NCI-H2029 treated with DMSO at 0.1 percent for 48 hours (cell line): Measurements from ENCODE around the gene SLC6A11.

Experiments used
- DNase-seq: peaks from one replicate; lab custom pipeline; 2025; lab: John Stamatoyannopoulos, UW

SLC6A11 gene

DNA sequence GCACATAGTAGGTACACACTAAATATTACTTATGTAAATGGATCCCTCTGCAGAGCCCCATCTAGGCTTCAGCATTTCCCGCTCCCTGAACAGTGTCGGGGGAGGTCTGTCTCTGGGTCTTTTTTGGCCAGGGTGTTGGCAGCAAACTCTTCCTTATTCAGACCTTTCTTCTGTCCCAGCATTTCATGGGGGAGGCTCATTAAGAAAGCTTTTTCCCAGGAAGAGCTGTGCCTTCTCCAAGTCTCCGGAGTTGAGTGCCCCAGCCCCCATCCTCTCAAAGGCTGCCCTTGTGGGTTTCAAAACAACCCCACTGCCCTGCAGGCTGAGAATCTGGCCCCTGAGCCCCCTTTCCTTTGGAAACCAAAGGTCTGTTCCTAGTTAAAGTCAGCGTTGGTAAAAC, 25.1 kb downstream of the SLC6A11 start:
- no peak for DNase-seq

DNA sequence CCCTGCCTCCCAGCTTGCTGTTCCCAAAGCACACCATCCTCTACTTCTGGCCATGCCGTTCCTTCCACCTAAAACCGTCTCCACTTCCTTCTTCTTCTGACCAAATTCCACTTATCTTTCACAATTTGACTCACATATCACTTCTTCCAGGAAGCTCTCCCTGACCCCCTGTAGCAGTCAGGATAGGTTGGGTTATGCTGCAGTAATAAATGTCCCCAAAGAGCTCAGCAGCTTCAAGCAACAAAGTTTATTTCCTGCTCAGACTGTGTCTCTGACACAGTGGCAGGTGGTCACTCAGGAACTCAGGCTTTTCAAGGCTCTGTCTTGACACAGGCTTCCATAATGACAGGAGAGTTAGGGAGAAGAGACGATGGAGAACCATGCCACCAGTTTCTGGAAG, 27.4 kb downstream of the SLC6A11 start:
- DNase-seq: no peak

DNA sequence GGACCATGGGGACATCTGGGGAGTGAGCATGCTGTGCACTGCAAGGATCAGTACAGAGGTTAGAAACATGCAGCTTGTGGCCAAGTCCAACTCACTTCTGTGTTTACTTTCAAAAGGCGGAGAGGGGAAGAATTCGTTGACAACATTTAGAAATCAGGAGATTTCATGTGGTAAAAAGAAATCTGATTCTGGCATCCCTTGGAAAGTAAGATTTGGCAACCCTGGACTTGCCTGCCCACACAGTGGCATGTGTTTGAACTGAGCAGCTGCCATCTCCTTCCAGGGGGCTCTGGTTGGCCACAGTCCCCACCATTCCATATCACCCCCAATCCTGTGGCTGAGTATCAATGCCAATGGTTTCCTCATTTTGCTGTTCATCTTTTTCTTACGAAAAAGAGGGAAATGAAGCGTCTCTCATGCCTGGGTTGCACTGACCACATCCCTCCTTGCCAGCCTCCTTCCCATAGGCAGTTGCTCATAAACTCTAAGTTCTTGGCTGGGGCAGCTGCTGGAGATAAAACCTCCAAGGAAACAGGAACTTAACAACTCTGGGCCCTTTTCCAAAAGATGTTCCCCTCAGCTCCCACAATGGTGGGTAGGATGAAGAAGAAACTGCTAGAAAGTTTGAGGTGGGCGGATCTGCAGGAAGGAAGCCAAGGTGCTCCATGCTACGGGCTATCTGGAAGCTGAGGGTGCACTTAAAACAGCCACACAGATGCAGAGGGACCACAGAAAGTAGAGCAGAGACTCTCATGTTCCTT, 29.2 kb downstream of the SLC6A11 start:
- DNase-seq: no peak

DNA sequence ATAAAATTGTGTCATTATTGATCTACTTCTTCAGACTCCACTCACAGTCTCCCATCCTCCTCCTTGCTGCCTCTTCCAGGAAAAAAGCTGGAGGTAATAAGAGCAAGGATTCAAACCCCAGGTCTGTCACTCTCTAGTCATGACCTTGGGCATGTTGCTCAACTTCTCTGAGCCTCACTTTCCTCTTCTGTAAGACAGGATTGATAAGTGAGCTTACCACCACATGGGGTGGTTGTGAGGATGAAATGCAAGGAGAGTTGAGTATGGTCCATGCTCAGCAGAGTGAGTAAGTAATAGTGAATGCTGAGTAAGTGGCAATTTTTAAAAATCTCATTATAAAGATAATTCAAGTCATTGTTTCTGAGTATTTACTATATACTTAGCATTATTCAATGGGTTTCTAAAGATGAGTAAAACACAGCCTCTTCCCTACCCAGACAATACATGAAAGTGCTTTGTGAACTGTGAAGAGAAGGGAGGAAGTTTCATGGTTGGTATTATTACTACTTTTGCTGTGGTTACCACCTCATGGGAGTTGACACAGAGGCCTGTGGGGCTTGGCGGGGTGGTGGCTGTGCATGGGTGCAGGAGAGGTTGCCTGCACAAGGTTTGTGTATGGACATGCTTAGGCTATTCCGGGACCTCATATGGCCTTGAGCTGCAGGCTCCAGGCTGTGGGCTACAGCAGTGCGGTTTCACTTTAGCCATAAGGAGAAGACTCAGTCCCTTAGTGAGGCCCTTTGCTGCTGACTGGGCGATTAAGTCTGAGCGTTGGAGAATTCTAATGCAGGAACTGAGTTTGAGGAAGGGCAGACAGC, 30.0 kb downstream of the SLC6A11 start:
- DNase-seq: no peak

DNA sequence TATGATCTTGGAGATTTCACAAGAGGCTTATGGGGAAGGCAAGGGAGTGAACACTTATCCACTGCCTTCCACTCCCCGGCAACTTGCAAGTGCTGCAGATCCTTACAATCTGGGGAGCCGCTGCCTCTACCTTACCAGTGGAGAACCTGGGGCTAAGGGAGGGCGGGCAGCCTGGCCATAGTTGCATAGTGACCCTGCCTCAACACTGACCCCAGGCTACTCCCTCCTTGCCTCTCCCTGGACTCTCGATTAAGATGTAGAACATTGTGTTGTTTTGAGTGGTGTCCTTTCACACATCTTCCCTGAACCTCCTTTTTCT, 30.6 kb downstream of the SLC6A11 start:
- no peak for DNase-seq

DNA sequence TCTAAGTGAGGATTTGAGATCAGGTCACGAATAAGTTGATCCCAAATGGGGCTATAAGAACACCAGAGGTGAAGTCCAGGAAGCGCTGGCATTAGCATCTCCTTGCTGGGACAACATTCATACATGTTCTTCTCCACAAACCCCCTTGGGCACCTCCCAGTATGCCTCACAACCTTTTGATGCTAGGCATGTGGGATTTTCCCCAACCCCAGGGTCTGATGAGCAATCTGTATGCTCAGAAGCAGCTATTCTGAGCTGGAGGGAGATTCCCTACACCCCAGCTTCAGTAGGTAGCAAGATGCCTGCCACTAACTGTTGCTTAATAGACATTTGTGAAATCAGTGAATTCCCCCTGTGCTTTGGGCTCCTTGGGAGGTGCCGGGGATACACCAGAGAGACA, 32.2 kb downstream of the SLC6A11 start:
- no peak for DNase-seq

DNA sequence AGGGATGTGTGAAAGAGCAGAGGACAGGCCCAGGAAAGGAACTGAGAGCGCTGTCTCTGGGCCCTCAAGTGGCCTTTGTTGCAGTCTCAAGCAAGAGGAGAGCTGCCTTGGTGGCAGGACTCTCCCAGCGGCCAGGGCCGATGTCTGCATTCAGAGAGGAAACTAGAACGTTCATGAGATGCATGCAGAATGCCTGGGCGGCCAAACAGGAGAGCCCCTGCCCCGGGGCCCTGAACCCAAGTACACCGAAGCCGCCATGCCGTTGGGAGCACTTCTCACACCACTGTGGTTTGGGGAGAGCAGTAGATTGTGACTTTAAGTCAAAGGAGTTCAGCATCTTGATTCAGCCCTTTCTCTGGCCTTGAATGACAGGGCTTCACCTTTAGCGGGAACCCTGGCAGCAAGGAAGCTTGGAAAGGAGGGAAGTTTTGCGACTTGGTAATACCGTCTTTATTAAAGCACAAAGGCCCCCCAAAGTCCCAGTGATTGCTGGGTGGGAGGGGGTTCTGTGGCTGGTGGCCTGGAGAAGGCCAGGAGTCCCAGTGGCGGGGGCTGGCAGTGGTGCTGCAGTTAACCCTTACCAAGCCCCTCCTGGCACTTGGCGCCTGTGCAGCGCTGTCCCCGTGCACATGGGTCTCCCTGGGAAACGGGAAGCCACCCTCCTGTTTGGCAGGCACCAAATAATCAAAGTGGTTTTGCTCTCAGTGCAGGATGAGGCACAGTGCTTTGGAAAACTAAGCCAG, 36.2 kb downstream of the SLC6A11 start:
- no peak for DNase-seq

DNA sequence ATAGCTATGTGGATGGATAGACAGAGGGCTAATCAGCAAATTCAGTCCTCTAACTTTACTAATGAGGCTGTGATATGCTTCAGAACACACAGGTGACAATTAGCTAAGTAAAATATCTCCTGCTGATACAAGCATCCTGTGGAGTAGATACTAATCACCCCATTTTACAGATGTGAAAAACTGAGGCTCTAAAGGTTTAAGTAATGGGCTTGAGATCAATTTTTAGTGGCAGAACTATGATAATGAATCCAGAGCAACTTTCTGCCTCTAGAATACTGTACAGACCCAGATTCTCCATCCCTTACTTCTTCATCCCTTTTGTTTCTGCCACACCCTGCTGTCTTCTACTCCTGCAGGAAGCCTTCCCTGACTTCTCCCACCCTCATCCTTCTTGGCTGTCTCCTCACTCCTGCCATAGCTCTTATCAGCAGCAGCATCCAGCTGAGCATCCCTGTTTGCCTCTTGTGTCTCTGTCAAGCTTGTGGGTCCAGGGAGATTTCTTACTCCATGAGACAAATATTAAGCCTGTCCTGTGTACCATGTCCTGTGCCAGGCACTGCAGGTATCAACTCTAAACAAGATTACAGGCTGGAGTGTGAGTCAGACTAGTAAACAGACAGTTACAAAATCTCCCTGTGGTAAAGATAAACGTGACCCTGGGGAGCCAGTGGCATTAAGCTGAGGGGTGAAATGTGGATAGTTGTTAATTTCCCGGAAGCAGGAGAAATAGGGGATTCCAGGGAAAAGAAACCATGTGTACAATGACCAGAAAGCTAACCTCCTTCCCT, 39.2 kb downstream of the SLC6A11 start:
- DNase-seq: no peak

DNA sequence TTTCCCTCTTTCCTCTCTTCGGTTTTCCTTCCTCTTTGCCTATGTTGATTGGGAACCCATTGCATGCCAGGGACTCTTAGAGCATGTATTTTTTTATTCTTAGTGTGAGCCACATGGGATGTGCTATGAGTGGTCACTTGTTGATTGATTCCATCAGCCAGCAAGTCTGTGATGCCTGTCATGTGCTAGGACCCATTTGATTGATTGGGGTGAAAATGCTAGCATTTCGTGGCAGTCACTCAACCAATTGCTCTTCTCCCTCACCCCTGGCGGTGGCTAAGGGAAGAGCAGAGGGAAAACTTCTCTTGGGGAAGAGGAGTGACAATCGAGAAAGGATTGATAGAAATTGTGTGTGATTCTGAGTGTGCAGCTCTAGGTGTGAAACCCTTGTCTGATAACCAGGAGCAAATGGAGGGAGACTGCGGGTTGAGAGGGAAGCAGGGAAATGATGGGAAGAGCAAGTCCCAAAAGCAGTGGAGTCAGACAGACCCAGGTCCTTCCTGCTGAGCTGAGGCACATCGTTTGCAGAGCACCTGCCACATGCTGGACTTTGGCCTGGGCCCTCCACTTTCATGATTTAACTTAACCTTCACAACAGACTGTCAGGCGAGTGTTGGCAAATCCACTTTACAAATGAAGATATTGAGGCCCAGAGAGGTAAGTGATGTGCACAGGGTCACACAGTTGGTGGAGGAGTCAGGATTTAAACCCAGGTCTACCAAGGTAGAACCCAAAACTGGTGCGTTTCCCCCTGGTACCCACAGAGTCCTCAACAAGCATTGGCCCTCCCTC, 40.0 kb downstream of the SLC6A11 start:
- DNase-seq: no peak

DNA sequence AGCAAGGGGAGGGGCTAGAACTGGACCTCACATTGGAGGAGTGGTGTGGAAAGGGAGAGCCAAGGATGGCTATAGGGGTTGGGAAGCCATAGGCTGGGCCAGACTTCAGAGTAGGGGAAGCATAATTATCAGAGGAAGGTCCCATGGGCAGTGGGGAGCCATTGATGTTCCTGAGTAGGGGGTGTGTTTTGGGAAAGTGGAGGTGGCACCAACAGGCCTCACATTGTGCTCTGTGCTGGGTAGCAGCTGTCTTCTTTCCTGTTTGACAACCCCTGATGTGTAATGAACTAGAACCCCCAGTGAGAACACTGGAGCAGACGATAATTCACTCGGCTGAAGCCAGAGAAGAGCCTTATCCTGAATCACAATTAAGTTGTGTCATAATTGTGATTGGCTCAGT, 41.2 kb downstream of the SLC6A11 start:
- DNase-seq: no peak

DNA sequence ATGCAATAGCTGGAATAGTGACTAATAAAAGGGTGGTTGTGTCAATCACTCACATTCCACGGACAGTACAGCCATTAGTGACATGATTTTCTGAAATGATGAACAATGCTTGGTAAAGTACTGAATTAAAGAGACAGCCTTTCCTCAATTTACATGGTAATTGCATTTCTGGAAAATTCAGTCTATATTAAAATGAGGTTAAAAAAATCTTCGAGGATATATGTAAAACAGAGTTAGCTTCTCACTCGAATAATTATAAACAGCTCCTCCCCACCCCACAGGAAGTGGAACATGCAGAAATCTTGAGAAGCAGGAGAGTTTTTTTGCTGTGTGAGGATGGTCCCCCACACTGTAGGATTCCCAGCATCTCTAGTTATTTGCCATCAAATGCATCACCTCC, 42.1 kb downstream of the SLC6A11 start:
- no peak for DNase-seq

DNA sequence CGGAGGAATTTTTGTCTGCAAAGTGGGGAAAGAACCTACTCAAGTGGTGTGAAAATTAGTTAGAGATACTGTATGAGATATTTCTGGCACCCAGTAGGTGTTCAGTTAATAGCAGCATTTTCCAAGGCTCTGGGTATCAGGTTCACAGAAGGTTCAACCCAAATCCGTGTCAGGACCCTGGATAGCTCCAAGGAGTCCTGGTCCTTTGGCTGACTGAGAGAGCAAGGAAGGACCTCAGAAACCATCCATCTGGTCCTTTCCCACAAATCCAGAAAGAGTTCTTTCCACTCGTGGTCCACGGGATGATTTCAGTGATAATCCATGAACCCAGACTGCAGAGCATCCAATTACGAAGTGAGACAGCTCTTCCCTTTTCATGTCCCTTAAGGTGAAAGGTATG, 51.4 kb downstream of the SLC6A11 start:
- DNase-seq: no peak

DNA sequence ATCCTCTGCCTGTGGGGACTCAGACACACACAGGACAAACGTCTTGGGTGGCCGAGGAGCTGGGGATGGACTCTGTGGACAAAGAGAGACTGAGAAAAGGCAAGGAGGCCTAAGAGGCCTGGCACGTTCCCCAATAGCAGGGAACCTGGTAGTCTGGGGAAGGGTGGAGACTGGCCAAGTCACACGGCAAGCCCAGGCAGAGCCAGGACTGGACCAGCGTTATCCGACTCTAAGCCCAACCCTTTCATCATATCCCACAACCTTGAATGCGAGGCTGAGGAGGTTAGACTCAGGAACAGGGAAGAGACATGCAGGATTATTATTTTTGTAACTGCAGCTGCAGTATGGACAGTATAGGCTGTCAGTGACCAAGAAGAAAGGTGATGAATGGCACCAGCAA, 53.4 kb downstream of the SLC6A11 start:
- no peak for DNase-seq

DNA sequence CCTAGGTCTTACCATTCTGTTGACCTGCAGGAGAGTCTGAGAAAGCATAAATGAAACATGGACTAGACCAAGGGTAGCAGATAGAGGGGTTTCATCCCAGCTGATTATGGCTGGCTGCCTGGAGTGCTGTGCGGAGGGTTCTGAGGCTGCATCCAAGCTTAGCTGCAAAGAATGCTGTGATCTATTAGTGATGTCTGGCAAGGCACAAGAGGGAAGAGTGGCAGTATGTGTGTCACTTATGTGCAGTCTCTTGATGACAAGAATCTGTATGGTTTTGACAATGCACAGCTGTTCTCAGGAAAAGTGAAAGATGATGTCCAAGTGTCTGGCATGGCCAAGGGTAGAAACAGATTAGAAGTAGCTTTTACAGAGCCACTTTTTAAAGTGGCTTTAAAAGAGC, 54.3 kb downstream of the SLC6A11 start:
- no peak for DNase-seq

DNA sequence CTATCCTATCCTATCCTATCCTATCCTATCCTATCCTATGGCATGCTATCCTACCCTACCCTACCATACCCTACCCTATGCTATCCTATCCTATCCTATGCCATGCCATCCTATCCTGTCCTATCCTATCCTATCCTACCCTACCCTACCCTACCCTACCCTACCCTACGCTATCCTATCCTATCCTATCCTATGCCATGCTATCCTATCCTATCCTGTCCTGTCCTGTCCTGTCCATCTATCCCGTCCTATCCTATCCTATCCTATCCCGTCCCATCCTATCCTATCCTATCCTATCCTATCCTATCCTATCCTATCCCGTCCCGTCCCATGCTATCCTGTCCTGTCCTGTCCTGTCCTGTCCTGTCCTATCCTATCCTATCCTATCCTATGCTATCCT, 57.4 kb downstream of the SLC6A11 start:
- DNase-seq: no peak

DNA sequence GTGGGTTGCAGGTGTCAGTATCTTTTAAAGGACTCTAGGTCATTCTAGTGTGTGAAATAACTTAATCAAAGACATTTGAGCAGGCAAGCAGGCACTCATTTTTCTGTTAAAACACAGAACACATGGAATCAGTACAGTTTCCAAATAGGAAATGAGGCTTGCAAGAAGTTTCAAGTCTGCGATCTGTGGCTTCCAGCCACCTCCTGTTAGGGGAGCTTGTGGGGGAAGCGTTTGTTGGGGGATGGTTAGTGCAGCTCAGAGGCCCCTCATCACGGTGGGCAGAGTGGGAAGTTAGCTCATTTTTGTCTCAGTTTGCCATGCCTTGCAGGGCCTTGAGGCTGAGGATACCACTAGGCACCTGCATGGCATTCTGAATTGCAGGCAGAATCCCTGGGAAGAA, 59.9 kb downstream of the SLC6A11 start:
- DNase-seq: no peak

DNA sequence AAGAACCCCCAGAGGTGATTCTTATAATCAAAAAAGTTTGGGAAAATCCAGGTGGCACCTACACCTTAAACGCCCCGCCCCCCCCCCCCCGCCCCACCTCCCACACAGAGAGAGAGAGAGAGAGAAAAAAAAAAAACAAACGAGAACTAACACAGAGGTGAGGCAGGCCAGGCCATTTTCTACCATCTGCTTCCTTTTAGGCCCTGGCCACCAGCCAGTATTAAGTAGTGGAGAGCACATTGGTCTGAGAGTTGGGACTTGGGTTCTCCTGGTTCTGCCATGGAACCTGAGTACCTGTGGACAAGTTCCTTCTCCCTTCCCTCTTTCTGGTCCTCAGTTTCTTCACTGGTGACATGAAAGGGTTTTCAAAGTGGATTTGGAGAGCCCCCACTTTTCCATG, 60.6 kb downstream of the SLC6A11 start:
- peak; percentile 83 for DNase-seq

DNA sequence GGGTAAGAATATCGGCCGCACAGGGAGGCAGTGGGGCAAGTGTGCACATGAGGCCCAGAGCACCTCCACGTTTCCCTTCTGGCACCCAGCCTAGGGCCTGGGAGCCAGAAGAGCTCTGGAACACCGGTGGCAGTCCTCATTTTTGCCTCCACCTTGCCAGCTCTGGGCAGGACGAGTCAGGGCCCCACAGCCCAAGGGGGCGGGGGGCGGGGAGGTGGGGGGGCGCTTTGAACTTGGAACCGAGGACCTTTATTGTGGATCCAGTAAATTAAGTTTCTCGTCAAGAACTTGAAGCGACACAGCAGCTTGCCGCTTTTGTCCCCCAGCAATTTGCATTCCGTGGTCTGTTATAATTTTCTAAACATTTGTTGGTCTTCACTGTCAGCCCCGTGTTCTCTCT, 66.8 kb downstream of the SLC6A11 start:
- no peak for DNase-seq

DNA sequence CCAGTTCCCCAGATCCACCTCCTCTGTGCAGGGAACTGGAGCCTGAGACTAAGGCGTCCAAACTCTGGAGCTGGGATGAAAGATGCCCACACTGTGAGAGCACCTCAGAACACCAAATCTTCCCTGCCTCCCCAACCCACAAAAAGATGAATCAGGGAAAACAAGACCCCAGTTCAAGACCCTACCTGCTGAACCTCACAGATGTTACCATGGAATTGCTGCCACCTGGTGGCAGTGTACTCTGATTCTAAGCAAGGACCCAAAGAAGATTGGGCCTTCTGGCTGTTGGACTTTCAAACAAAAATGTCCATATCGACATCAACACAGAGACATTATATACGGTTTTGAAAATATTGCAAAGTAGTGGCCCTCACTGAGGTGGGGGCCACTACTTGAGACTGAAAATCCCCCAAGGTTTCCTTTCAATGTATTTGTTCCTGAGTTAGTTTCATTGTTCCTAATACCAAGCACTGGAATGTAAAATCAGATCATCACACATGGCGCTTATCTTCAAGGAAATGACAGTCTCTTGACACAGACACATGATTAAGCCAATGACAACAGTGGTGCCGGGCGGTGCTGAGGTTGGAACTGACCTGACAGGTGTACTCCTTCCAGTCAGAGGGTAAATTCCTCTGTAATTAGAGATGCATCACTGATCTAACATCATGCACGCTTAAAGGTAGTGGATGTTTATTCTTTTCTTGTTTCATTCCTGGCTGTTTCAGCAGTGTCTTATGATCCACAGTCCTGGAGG, 67.6 kb downstream of the SLC6A11 start:
- DNase-seq: peak; percentile 42

DNA sequence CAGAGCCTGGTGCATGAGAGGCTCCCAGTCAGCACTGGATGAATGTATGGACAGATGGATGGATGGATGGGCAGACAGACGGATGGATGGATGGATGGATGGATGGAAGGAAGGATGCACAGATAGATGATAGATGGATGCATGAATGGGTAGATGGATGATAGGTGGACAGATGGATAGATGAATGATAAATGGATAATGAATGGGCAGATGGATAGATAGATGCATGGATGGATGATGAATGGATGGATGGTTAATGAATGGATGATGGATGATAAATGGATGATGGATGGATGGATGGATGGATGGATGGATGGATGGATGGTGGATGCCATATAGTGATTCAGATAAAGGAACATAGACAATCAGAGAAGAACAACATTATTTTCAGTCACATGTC, 71.0 kb downstream of the SLC6A11 start:
- DNase-seq: no peak
